Fibroblast of mammary gland (primary cell): Measurements from ENCODE around the gene MGMT.

Experiments used
- DNase-seq: peaks from one replicate; pipeline ENCODE4 v3.0.0-alpha.2; 2010; ENCODE audit warnings: low read depth
- H3K4me3 ChIP-seq: 2 replicates; pipeline ENCODE4 v1.5.1; 2011; ENCODE audit warnings: low read depth, mild to moderate bottlenecking, low read length, moderate library complexity; ENCODE audit not compliant: control insufficient read depth
- CTCF ChIP-seq: conservative IDR thresholded peaks from 2 replicates; pipeline ENCODE4 v1.5.1; 2011; ENCODE audit warnings: low read depth, low read length, inconsistent platforms; ENCODE audit not compliant: control insufficient read depth, insufficient read depth

The MGMT gene

DNA sequence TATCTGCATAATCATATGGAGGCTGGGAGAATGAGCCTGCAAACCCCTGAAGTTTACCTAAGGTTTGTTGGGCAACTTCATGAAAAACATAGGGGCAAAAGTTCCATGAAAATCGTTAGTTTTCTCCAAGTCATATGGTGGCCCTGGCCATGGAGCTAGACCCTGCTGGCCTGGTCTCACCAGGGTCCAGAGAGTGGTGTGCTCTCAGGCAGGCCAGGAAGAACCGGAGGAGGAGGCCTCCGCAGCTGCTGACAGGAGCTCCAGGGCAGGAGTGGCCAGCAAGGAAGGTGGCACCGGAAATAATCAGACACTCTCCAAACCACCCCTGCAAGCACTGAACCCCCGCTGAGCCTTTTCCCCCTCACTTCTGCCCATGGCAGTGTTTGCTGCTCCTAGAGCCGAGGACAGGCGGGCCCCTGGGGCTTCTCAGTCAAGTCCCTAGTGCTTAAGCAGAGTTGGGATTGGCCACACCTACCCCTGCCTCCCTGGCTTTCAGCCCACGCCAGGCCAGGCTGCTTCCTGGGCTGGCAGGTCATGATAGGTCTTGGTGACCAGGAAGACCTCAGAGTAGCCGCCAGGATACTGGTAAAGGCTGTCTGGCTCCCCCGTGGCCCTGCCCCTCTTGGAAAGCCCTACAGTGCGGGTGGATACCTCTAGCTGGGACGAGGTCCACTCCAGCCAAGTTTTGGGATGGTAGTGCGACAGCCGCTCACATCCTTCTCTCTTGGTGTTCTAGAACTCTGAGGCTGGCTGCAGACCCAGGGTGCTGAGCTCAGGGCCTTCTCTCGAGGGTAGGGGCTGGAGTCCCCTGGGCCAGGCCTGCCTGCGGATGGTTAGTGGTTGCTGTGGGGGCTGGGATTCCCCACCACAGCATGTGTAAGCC, 242.8 kb downstream of the MGMT start:
- TF ChIP-seq CTCF: no peak
- no peak overlapping the region for H3K4me3 ChIP-seq
- DNase-seq: no peak

DNA sequence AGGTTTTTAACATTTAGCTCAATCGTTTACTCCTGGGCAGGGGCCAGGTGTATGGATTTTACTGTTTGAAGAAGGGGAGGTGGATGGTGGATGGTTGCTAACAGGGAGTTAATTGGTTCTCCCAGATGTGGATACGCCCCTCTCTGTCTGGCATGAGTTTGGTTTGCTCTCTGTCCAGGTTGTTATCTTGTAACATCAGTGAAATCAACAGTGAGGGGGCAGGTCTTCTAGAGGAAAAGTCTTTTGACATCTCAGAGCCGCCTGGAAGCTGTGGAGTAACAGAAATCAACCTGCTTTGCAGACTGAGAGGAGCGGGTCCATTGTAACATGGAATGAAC, 243.4 kb downstream of the MGMT start:
- no peak overlapping the region for H3K4me3 ChIP-seq
- no peak for TF ChIP-seq CTCF
- no peak for DNase-seq

DNA sequence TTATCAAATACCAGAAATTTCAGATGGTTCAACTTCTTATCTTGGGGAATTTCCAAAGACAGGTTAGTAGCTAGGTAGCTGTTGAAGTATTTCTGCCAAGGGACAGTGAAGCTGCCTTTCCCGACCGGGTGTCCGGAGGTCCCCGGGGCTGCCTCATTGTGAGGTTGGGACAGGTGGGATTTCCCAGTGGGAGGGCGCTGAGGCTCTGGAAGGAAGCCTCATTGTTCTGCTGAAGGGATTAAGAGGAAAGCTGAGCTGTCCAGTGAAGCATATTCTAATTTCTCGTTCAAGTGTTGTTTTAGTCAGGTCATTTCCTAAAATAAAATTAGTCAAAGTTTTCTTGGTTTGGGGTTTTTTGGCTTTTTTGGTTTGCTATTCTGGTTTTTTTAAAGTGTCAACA, 244.2 kb downstream of the MGMT start:
- no peak overlapping the region for H3K4me3 ChIP-seq
- no peak for DNase-seq
- TF ChIP-seq CTCF: no peak

DNA sequence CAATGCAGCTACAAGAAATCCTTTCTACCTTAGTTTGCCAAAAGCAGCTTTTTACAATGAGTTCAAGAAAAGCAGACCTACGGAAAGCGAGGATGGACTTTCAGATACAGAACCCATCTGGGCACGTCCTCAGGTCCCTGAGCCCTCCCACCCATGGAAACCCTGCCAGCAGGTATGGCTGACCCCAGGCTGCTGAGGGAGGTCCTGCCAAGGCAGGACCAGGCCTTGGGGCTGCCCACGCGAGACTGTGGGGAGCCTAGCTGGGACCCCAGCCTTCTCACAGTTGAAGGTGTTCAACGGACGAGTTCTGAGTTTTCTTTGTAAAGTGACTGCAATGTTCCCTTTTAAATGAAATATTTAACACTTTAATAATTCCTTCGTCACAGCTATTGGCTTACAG, 245.0 kb downstream of the MGMT start:
- DNase-seq: no peak
- no peak overlapping the region for H3K4me3 ChIP-seq
- TF ChIP-seq CTCF: no peak

GRCh38 chr10:129713659-129714265, 246.7 kb downstream of the MGMT start:
- DNase-seq: no peak
- no peak for TF ChIP-seq CTCF
- no peak overlapping the region for H3K4me3 ChIP-seq

DNA sequence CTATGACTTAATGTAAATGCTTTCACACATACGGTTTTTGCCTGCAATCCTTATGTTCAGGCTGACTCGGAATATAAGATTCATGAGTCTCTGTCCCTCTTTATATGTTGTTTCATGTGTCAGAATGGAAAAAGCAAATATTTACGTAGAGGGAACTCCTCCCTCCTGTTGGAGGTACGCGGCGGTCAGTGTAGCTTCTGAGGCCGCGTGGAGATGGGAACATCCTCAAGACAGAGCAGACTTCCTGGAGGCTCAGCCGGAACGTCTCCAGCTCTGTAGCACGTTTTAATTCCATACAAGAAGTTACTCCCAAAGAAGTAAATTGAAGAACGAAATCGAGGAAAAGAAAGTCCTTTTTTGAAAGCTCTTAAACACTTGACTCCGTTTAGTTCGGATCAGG, 248.8 kb downstream of the MGMT start:
- no peak for DNase-seq
- no peak overlapping the region for H3K4me3 ChIP-seq
- no peak for TF ChIP-seq CTCF
